NCI-H1436 treated with DMSO at 0.1 percent for 48 hours (cell line): Measurements from ENCODE around the gene COPS3.

ENCODE experiments used
- DNase-seq: peaks from one replicate; lab custom pipeline; 2025; lab: John Stamatoyannopoulos, UW

Gene COPS3

GRCh38 chr17:17216236-17216635, 64.8 kb downstream of the COPS3 start:
- DNase-seq = no peak

- no peak for DNase-seq
Observed at GRCh38 chr17:17215575-17215974, 65.5 kb downstream of the COPS3 start.

GRCh38 chr17:17214646-17215436, 66.2 kb downstream of the COPS3 start:
- no peak for DNase-seq

GRCh38 chr17:17213775-17214174, 67.3 kb downstream of the COPS3 start:
- DNase-seq = no peak

GRCh38 chr17:17207998-17208397, 73.0 kb downstream of the COPS3 start:
- DNase-seq = no peak

GRCh38 chr17:17206913-17207335, 74.1 kb downstream of the COPS3 start:
- no peak for DNase-seq

GRCh38 chr17:17206124-17206912, 74.7 kb downstream of the COPS3 start, which contains the start of gene PLD6:
PLD6 (minus strand) TSS chr17:17206333; CDS start chr17:17206286, 47 bp downstream.
- no peak for DNase-seq

- DNase-seq = no peak
Observed at GRCh38 chr17:17205368-17206123, 75.5 kb downstream of the COPS3 start.

- DNase-seq = no peak
Observed at GRCh38 chr17:17204635-17205231, 76.3 kb downstream of the COPS3 start.

GRCh38 chr17:17204041-17204591, 76.9 kb downstream of the COPS3 start:
- DNase-seq = no peak

GRCh38 chr17:17203173-17203730, 77.8 kb downstream of the COPS3 start:
- no peak for DNase-seq

- no peak for DNase-seq
Observed at GRCh38 chr17:17201907-17202306, 79.1 kb downstream of the COPS3 start.

- DNase-seq = no peak
Observed at GRCh38 chr17:17201271-17201670, 79.8 kb downstream of the COPS3 start.

GRCh38 chr17:17200831-17201230, 80.2 kb downstream of the COPS3 start:
- DNase-seq = no peak

- DNase-seq = no peak
Observed at GRCh38 chr17:17200311-17200710, 80.7 kb downstream of the COPS3 start.

- no peak for DNase-seq
Observed at GRCh38 chr17:17198281-17198680, 82.8 kb downstream of the COPS3 start.

GRCh38 chr17:17196776-17197175, 84.3 kb downstream of the COPS3 start:
- no peak for DNase-seq
